ENCODE measurements around the gene CSF1.

GRCh38 chr1:109922326-109922725 is 11.7 kb downstream of the CSF1 start:
- no peak for TF ChIP-seq CTCF (IDR thresholded peaks at IDR 0.05; ENCODE audit: low read depth, low read length)
- TF ChIP-seq EZH2phosphoT487 (IDR thresholded peaks at IDR 0.05; ENCODE audit: low read depth): no peak
